ENCODE measurements around the gene ETF1. TPM values are rescaled to one million over a fixed set of nuclear protein-coding genes. Genes with fewer than 3 reads are reported as not detected.

ETF1 gene
- total and polyA plus RNA-seq, 9 of the 15 experiments (the other 6 are each of a cell fraction or from before 2014, with no cell fraction given), result 53.7 to 209 (median 164) TPM

- TF ChIP-seq ZNF592 (IDR thresholded peaks at IDR 0.05) (peak; percentile 99), RNF2 (IDR thresholded peaks at IDR 0.05) (peak; percentile 86), ZFPM2 (CRISPR knock-in tag; IDR thresholded peaks at IDR 0.05) (no peak), MAFK (IDR thresholded peaks at IDR 0.05; ENCODE audit: low read length) (no peak), PHF8 (IDR thresholded peaks at IDR 0.05; ENCODE audit: borderline replicate concordance, low read length) (peak; percentile 83), KLF13 (tag; IDR thresholded peaks at IDR 0.05; ENCODE audit: borderline replicate concordance, low read depth) (peak; percentile 93), POLR2AphosphoS5 (IDR thresholded peaks at IDR 0.05; ENCODE audit: control insufficient read depth, insufficient read depth, low read depth, low read length) (peak; percentile 85), BRD4 (IDR thresholded peaks at IDR 0.05) (no peak; the same call in 1 of the 2 replicates), ARID1B (IDR thresholded peaks at IDR 0.05) (0 out of 2 replicates have a peak, but pooled peaks have one; percentile 29), AFF4 (CRISPR knock-in tag; IDR thresholded peaks at IDR 0.05) (peak; percentile 93), MTA1 (IDR thresholded peaks at IDR 0.05; ENCODE audit: borderline replicate concordance) (peak; percentile 91), NFE2 (IDR thresholded peaks at IDR 0.05; ENCODE audit: low read depth) (peak; percentile 98), STAT5B (CRISPR knock-in tag; IDR thresholded peaks at IDR 0.05) (no peak), ZNF707 (CRISPR knock-in tag; conservative IDR thresholded peaks at IDR 0.05) (0 out of 2 replicates have a peak, but pooled peaks have one; percentile 3), KAT8 (IDR thresholded peaks at IDR 0.05; ENCODE audit: low read depth) (no peak), HNRNPUL1 (IDR thresholded peaks at IDR 0.05; ENCODE audit: low read length) (no peak)
Observed at GRCh38 chr5:138575194-138576015, 32.4 kb upstream of the ETF1 start, which contains the start of gene HSPA9 (continued).
